ENCODE data around the gene PIN1.

The PIN1 gene

DNA sequence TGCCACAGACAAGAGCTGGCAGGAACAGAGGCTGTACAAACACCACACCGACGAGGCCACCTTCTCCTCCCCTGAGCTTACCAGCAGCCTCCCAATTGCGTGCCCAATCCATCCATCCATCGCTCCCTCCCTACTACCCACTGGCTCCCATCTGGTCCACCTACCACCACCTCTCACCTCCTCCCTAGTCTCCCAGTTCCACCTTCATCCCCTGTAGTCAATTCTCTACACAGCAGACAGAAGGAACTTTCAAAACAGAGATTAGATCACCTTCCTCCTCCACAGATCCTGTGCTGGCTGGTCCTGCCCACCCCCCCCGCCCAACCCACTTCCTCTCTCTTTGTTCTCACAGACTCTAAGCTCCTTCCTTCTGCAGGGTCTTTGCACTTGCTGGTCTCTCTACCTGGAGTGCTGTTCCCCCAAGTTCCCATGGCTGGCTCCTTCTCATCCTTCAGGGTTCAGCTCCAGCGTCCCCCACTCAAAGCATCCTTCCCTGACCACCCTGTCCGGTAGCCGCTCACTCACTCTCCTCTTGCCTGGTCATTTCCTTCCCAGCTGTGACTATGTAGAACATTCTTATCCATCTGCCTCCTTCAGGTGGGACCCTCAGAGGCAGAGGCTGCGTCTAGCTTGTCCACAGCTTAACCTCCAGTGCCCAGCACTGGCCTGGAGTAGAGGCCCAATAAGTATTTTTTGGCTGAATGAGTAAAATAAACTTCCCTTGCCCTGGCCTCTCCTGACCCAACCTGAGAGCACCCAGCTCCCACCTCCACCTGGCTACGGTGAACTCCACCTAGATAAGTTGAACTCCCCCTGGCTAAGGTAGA, 23.0 kb downstream of the PIN1 start:
- no peak overlapping the region for H3K27ac ChIP-seq
- TF ChIP-seq CTCF (conservative IDR thresholded peaks at IDR 0.05) (no peak), ZFX (IDR thresholded peaks at IDR 0.05) (no peak)

DNA sequence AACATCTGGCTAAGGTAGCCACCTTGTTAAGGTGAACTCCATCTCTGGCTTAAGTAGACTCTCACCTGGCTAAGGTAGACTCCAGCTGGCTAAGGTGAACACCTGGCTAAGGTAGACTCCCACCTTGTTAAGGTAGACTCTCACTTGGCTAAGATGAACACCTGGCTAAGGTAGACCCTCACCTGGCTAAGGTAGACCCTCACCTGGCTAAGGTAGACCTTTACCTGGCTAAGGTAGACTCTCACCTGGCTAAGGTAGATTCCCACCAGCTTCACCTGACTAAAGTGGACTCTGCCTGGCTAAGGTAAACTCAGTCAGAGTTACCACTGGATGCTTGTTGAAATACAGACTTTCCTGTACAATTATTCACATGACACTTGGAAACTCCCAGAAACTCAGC, 23.6 kb downstream of the PIN1 start:
- TF ChIP-seq ZFX (IDR thresholded peaks at IDR 0.05): no peak
- TF ChIP-seq CTCF (conservative IDR thresholded peaks at IDR 0.05): no peak
- H3K27ac ChIP-seq: no peak overlapping the region

GRCh38 chr19:9860407-9860806, 25.3 kb downstream of the PIN1 start:
- no peak overlapping the region for H3K27ac ChIP-seq
- TF ChIP-seq ZFX (IDR thresholded peaks at IDR 0.05): no peak
- TF ChIP-seq CTCF (conservative IDR thresholded peaks at IDR 0.05): no peak

- no peak for TF ChIP-seq CTCF (conservative IDR thresholded peaks at IDR 0.05)
- TF ChIP-seq ZFX (IDR thresholded peaks at IDR 0.05): no peak
- H3K27ac ChIP-seq: no peak overlapping the region
Measured at GRCh38 chr19:9861503-9861902, 26.4 kb downstream of the PIN1 start.

- H3K27ac ChIP-seq: no peak overlapping the region
- TF ChIP-seq CTCF (conservative IDR thresholded peaks at IDR 0.05): no peak
- no peak for TF ChIP-seq ZFX (IDR thresholded peaks at IDR 0.05)
Measured at GRCh38 chr19:9862938-9863337, 27.8 kb downstream of the PIN1 start.

- no peak overlapping the region for H3K27ac ChIP-seq
- TF ChIP-seq CTCF (conservative IDR thresholded peaks at IDR 0.05): no peak
Measured at GRCh38 chr19:9863759-9864158, 28.6 kb downstream of the PIN1 start.

GRCh38 chr19:9865732-9866501, 30.8 kb downstream of the PIN1 start:
- no peak overlapping the region for H3K27ac ChIP-seq
- TF ChIP-seq CTCF (conservative IDR thresholded peaks at IDR 0.05) (no peak), ZFX (IDR thresholded peaks at IDR 0.05) (no peak)

All from C4-2B (cell line).